Bone marrow (tissue), 2 donors: ENCODE results near the gene TMEM143.

Source experiments
- DNase-seq, 2 donors: peaks; one replicate each; lab custom pipeline; 2025; lab: John Stamatoyannopoulos, UW

TMEM143 gene

DNA sequence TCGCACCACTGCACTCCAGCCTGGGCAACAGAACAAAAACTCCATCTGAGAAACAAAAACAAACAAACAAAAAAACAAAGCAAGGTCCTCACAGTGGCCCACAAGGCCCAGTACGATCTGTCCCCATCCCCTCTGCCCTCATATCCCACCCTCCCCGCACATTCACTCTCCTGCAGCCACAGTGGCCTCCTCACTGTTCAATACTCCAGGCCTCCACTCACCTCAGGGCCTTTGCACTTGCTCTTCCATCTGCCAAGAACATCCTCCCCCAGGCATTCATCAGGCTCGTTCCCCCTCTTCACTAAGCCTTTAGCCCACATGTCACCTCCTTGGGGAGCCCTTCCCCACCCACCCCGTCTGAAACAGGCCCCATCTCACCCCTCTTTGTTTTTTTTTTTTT lies 4.6 kb downstream of the TMEM143 start:
- no peak for DNase-seq

- no peak for DNase-seq
These were observed 8.3 kb downstream of the TMEM143 start for GRCh38 chr19:48355365-48355954.

DNA sequence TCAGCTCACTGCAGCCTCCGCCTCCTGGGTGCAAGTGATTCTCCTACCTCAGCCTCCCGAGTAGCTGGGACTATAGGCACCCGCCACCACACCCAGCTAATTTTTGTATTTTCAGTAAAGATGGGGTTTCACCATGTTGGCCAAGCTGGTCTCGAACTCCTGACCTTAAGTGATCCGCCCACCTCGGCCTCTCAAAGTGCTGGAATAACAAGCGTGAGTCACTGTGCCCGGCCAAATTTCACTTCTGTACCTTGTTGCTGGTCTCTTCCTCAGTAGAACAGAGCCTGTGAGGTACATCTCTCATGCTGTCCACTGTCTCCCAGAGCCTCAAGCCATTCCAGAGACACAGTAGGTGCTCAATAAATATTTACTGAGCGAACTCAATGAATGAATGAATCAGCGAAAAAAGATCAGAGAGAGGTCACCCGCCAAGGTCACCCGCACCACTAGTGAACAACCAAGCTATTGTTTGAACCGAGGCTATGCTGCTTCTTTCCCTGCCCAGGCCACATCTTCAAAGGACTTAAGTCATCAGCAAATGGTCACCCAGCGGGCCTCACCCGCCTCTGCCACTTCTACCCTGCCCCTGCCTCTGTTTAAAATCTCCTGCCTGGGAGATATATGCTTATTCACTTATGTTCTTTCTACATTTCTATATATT lies 9.3 kb downstream of the TMEM143 start:
- DNase-seq: no peak

DNA sequence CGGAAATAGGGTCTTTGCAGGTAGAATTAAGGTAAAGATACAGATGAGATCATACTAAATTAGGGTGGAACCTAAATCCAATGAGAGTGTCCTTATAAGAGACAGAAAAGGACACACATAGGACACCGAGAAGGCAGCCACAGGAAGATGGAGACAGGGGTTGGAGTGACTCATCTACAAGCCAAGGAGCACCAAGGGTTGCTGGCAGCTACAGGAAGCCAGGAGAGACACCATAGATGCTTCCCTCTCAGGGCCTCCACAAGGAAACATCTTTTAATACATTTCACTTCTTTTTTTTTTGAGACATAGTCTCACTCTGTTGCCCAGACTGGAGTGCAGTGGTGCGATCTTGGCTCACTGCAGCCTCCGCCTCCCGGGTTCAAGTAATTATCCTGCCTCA lies 10.1 kb downstream of the TMEM143 start:
- peak in 1 of 2 donors; percentile 34 for DNase-seq

DNA sequence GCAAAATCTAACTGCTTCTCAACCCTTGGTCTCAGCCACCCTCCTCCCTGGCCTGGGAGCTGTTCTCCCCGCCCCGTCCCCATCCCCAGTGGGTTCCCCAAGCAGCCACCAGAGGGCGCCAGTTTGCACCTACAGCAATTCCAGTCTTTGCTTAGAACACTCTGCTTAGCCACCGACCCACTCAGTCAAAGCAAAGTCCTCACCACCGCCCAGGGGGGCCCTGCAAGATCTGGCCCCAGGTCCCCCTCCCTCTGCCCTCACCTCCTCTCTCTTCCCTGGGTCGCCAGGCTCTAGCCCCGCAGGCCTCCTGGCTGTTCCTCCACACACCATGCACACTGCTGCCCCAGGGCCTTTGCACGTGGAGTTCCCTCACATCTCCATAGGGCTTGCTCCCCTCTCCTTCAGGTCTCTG lies 12.4 kb downstream of the TMEM143 start:
- peak; percentile 37 to 63 for DNase-seq

DNA sequence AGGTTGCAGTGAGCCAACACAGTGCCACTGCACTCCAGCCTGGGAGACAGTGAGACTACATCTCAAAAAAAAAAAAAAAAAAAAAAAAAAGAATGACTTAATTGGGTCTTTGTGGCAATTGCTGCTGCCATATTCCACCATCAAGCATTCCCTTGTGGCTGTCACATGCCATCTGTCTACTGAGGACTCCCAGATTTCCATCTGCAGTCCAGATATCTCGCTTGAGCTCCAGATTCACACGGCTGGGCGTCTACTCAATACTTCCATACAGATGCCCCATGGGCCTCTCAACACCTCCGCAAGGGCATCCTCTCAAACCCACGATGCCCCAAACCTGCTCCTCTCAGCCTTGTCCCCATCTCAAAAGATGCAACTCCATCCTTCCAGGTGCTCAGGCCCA lies 12.9 kb downstream of the TMEM143 start:
- no peak for DNase-seq

GRCh38 chr19:48348737-48349136 lies 15.0 kb downstream of the TMEM143 start:
- no peak for DNase-seq

DNA sequence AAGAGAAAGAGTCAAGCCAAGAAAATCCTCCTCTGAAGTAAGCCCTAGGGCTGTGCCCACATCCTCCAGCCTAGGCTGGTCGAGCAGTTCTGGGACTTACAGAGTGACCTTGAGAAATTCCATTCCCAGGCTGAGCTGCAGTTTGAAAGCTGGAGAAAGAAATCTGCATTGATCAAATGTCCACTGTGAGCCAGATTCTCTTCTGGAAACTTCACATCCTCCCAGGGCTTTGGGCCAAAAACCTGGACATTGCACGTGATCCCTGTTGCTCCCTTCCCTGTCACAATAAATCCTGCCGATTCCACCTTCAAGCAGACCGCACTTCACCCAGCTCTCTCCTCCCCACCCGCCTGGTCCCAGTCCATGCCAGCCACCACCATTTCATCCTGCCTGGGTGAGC lies 15.7 kb downstream of the TMEM143 start:
- DNase-seq: no peak

GRCh38 chr19:48346191-48346590 lies 17.5 kb downstream of the TMEM143 start:
- no peak for DNase-seq

GRCh38 chr19:48344892-48345291 lies 18.8 kb downstream of the TMEM143 start:
- no peak for DNase-seq

GRCh38 chr19:48342841-48343540 lies 20.7 kb downstream of the TMEM143 start:
- DNase-seq: no peak

- no peak for DNase-seq
These were observed 21.4 kb downstream of the TMEM143 start for GRCh38 chr19:48342414-48342738.

GRCh38 chr19:48341515-48342413 lies 22.0 kb downstream of the TMEM143 start:
- DNase-seq: no peak

DNA sequence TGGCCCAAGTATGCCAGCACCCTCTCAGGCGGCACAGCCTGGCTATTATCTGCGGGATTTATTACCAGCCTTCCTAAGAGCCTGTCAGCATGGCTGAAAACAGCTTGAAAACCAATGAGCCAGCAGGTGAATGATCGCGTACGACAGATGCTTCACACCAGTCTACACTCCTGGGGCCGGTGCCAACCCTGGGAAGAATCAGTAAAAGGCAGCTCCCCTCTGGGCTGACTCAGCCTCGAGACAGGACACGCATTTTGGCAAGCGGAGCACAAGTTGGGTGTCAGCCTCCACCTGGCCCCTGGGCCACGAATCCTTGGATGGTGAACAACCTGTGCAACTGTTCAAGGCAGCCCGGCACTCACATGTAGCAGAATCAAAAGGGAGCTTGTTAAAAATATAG lies 22.7 kb downstream of the TMEM143 start:
- no peak for DNase-seq

GRCh38 chr19:48338802-48339503 lies 24.8 kb downstream of the TMEM143 start:
- no peak for DNase-seq

DNA sequence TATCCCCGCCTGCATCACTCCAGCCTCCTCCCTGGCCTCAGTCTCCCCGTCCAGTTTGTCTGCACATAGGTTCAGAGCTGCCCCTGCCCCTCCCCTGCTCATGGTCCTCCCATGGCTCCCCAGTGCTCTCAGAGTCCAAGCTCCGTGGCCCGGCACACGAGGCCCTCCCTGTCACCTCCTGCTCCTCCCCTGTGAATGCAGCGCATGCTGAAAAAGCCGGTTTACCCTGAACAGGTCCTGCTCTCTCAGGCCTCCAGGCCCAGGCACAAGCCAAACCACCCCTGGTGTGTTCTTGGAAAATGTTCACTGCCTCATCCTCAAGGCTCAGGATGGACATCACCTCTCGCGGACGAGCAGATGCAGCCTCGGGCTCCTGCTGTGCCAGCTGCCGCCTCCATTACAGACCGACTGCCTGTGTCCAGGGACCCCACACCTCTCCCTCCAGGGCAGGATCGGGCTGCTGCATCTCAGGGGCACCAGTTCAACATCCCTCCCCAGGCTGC lies 25.4 kb downstream of the TMEM143 start:
- DNase-seq: no peak

DNA sequence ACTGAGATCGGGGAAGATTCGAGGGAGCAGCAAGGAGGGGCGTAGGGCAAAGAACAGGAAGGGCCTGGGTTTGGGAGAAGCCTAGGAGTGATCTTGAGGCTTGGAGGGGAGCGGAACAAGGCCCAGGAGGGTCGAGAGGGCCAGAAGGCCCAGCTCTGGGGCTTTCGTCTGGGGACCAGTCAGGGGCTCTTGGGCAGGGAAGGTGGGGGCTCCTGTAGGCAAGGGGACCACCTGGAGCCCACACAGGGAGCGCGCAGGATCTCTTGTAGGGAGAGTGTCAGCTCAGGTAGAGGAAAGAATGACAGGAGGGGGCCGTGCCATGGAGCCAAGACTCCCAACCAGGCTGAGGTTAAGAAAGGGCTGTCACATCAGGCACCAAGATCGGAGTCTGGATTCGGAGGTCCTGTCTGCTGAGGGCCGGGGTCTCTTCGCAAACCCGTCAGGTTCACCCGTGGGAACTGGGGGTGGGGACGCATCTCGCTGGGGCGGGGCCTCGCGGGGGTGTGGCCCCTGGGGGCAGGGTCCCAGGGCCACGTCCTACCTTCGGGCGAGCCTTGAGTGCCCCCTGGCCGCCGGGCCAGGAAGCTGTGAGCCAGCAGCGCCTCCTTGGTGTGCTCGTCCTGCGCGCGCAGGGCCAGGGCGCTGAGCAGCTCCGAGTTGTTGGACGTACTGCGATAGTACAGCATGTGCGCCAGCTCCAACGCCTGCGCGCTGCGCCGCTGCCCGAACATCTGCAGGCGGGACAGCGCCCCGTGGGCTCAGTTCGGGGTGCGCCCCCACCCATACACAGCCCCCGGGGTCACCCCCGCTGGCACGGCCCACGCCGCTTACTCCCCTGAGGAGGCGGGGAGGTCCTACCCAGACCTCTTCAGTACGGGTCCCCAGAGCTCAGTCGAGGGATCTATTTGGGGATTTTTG lies 30.0 kb downstream of the TMEM143 start:
- peak; percentile 68 to 76 for DNase-seq

- peak; percentile 71 to 87 for DNase-seq
These were observed 30.9 kb downstream of the TMEM143 start for GRCh38 chr19:48332662-48333466.

- DNase-seq: no peak
These were observed 31.4 kb downstream of the TMEM143 start for GRCh38 chr19:48332351-48332661.
